Measurements from ENCODE around the gene CELA3B. TPM values are rescaled to one million over a fixed set of nuclear protein-coding genes. Genes with fewer than 3 reads are reported as not detected.

The CELA3B gene
- total RNA-seq, 5 donors from 2014 or later (not counting 1 experiment from before 2014, with no cell fraction given) = 6.9 to 7.5 (median 7.3) TPM; not detected in 2

DNA sequence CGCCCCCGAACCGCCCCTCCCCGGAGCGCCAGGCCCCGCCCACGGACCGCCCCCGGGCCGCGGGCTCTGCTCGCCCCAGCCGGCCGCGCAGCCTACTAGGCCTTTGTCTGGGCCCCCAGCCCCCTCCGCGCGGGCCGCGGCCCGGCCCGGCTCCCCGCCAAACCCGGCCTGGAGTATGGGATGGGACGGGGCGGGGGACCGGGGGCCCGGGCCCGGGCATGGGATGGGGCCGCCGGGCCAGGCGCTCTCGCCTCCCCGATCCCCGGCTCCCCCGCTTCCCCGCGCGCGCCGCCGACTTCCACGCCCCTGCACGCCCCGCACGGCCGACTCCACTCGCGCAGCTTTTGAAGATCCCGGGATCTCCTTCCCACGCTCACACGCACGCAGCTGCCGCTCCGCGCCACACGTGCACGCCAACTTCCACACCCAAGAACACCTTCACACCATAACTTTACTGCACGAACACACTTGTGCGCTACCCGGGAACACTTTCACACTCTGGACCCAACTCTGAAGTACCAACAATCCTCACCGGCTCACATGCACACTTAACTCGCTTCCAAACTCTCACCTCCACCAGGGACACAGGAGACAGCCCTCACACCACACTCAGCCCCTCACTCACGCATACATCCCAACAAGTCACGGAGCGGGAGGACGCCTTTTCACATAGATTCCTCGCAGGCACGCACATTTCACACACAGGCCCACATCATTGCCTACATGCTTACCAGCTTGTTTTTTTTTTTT, 39.3 kb upstream of the CELA3B start:
- Mint-ChIP-seq H3K36me3 (no peaks in the 10 kb centered on the region), H3K9me3 (no peaks in the 10 kb centered on the region), H3K4me3 (peak overlapping the region; percentile 84 to 85 (median 85)), H3K27ac (peak overlapping the region; percentile 19 to 62), H3K27me3 (peaks cover 0 to 4% of the 10 kb centered on the region in 2 donors), H3K4me1 (peaks cover 17 to 24% (median 23%) of the 10 kb centered on the region in 3 donors)
- 4% methylated on average over 58 of the region's 69 CpGs for WGBS (ENCODE audit: insufficient coverage)
- Histone ChIP-seq H3K4me1 (ENCODE audit: control insufficient read depth in 1 of 2, extremely low read depth in 1 of 2, insufficient read depth in 2 of 2, low read length in 2 of 2) (peaks cover 4 to 25% of the 10 kb centered on the region in 2 experiments), H3K27ac (ENCODE audit: low read length) (no peak overlapping the region), H3K4me3 (ENCODE audit: control insufficient read depth in 1 of 2, extremely low read depth in 1 of 2, low read length in 1 of 2) (peak overlapping the region; percentile 48 to 55), H3K36me3 (ENCODE audit: control insufficient read depth in 2 of 2, extremely low read depth in 1 of 2, insufficient read depth in 1 of 2, low read length in 1 of 2) (no peaks in the 10 kb centered on the region), H3K27me3 (replicated peaks in 1 of 2; ENCODE audit: control insufficient read depth in 2 of 2, extremely low read depth in 1 of 2, insufficient read depth in 2 of 2, low read length in 1 of 2) (peaks cover 0 to 47% of the 10 kb centered on the region in 2 experiments), H3K9me3 (no peaks in the 10 kb centered on the region)
- DNase-seq (peak; percentile 6 to 76 (median 41)), ATAC-seq (replicated peaks in 1 of 4) (peak; percentile 88 to 90 (median 89))
- POLR2A ChIA-PET = interaction anchor here in 1 of 2 donors (0.7 kb wide), 1 partner anchor 153 kb away, joined by 9 read pairs; no protein-coding TSS in a partner anchor
- CTCF ChIA-PET = no interaction called here

DNA sequence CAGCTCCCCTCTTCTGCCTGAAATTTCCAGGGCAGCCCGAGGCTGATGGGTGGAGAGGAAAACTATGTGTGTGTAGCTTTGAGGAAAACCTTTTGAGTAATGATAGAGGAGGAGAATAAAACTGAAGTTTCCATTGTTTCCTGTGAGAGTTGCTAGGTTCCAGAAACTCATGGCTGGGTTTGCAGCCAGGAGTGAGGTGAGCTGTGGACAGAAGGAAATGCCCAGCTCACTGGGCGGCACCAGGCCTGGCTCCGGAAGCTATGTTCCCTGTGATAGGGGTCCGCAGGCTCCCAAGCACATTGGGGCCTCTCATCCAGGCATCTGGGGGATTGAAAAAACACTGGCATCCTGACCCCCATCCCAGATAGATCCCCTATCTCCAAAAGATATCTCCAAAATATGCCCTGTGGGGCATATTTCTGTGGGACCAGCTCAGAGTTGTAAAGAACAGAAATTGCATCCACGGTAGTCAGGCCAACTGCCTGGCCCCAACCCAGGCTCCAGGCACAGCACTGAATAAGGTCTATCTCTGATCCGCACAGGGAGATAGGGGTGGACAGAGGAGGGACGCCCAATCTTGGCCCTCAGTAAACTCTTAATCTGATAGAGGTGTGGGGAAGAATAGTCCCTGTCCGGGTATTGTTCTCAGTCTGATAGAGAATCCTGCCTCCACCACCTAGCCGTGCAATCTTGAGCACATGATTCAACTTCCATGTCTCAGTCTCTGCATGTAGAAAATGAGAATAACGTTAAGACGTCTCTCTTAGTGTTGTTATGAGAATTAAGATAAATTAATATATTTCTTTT, 37.9 kb upstream of the CELA3B start:
- Histone ChIP-seq H3K9me3 (no peaks in the 10 kb centered on the region), H3K4me1 (ENCODE audit: control insufficient read depth in 1 of 2, extremely low read depth in 1 of 2, insufficient read depth in 2 of 2, low read length in 2 of 2) (peaks cover 0 to 20% of the 10 kb centered on the region in 2 experiments), H3K27me3 (replicated peaks in 1 of 2; ENCODE audit: control insufficient read depth in 2 of 2, extremely low read depth in 1 of 2, insufficient read depth in 2 of 2, low read length in 1 of 2) (peaks cover 0 to 39% of the 10 kb centered on the region in 2 experiments), H3K36me3 (ENCODE audit: control insufficient read depth in 2 of 2, extremely low read depth in 1 of 2, insufficient read depth in 1 of 2, low read length in 1 of 2) (no peaks in the 10 kb centered on the region), H3K4me3 (ENCODE audit: control insufficient read depth in 1 of 2, extremely low read depth in 1 of 2, low read length in 1 of 2) (no peak overlapping the region), H3K27ac (ENCODE audit: low read length) (no peak overlapping the region)
- no peaks in the 10 kb centered on the region for H3K9me3 Mint-ChIP-seq
- DNase-seq (no peak), ATAC-seq (replicated peaks in 1 of 4) (no peak)
- H3K36me3 Mint-ChIP-seq = no peaks in the 10 kb centered on the region
- H3K27ac Mint-ChIP-seq = no peak overlapping the region
- peaks cover 16 to 21% (median 19%) of the 10 kb centered on the region in 3 donors for H3K4me1 Mint-ChIP-seq
- peak overlapping the region; percentile 84 to 85 (median 85) for H3K4me3 Mint-ChIP-seq
- H3K27me3 Mint-ChIP-seq = peaks cover 0 to 4% of the 10 kb centered on the region in 2 donors
- POLR2A ChIA-PET = no interaction called here
- 100% methylated on average over 1 of the region's 11 CpGs for WGBS (ENCODE audit: insufficient coverage)
- CTCF ChIA-PET = interaction anchor here in 1 of 2 donors (0.6 kb wide), 1 partner anchor 92 kb away, joined by 4 read pairs; no protein-coding TSS in a partner anchor

DNA sequence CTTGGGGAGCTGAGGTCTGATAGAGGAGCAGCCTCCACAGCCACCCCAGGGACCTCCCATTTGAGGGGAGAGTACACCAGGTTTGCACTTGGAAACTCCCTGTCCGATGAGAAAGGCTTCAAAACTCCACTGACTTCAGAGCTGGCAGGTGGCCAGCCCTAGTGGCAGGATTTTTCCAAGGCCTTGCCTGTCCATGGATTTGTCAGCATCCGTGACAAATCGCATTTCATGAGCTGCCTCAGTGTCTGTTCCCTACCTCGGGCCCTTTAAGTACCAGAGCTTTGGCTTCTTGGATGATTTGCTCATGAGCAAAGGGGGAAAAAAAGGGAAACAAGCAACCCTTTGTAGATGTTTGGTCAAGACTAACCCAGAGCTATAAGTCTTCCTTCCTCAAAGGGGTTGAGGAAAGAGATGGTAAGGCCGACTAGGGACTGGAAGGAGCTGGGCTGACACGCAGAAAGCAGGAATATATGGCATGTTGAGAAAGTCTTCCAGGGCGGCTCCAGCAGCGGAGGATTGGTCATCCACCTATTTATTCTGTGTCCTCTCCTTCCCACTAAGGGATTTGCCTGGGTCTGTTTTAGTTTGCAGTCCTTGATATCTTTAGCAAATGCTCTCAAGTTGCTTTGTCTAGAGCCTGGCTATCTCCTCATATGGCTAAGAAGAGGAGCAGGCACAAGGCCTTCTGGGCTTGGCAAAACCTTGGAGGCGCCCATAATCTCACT, 37.0 kb upstream of the CELA3B start:
- H3K27me3 ChIP-seq (replicated peaks in 1 of 2; ENCODE audit: control insufficient read depth in 2 of 2, extremely low read depth in 1 of 2, insufficient read depth in 2 of 2, low read length in 1 of 2) = peaks cover 0 to 41% of the 10 kb centered on the region in 2 experiments
- H3K36me3 ChIP-seq (ENCODE audit: control insufficient read depth in 2 of 2, extremely low read depth in 1 of 2, insufficient read depth in 1 of 2, low read length in 1 of 2) = no peaks in the 10 kb centered on the region
- no peak overlapping the region for H3K27ac ChIP-seq (ENCODE audit: low read length)
- DNase-seq (no peak), ATAC-seq (replicated peaks in 1 of 4) (no peak)
- H3K4me1 Mint-ChIP-seq = peaks cover 13 to 18% (median 16%) of the 10 kb centered on the region in 3 donors
- H3K9me3 ChIP-seq = no peaks in the 10 kb centered on the region
- no peak overlapping the region for H3K27ac Mint-ChIP-seq
- H3K4me3 ChIP-seq (ENCODE audit: control insufficient read depth in 1 of 2, extremely low read depth in 1 of 2, low read length in 1 of 2) = no peak overlapping the region
- H3K4me3 Mint-ChIP-seq = no peak overlapping the region
- H3K9me3 Mint-ChIP-seq = no peaks in the 10 kb centered on the region
- no peaks in the 10 kb centered on the region for H3K36me3 Mint-ChIP-seq
- 83% methylated on average over 2 of the region's 9 CpGs for WGBS (ENCODE audit: insufficient coverage)
- peaks cover 0 to 16% of the 10 kb centered on the region in 2 experiments for H3K4me1 ChIP-seq (ENCODE audit: control insufficient read depth in 1 of 2, extremely low read depth in 1 of 2, insufficient read depth in 2 of 2, low read length in 2 of 2)
- CTCF ChIA-PET = interaction anchor here in 1 of 2 donors (0.6 kb wide), 1 partner anchor 10 kb away, joined by 3 read pairs; no protein-coding TSS in a partner anchor
- POLR2A ChIA-PET = no interaction called here
- H3K27me3 Mint-ChIP-seq = peaks cover 0 to 4% of the 10 kb centered on the region in 2 donors

DNA sequence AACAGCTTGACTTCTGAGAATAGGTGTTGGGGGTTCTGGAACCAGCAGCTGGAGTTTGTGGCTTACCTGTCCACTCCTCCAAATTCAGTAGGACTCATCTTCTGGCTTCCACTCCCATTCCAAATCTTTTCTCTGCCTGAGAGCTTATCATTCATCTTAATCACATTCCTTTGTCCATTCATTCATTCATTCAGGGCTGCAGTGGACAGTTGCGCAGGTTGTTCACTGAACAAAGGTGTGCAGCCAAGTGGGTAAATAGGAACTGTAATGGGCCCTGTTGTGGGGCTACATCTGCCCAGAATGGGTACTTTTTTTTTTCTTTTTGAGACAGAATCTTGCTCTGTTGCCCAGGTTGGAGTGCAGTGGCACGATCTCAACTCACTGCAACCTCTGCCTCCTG, 36.3 kb upstream of the CELA3B start:
- Histone ChIP-seq H3K9me3 (no peaks in the 10 kb centered on the region), H3K4me3 (ENCODE audit: control insufficient read depth in 1 of 2, extremely low read depth in 1 of 2, low read length in 1 of 2) (no peak overlapping the region), H3K27me3 (replicated peaks in 1 of 2; ENCODE audit: control insufficient read depth in 2 of 2, extremely low read depth in 1 of 2, insufficient read depth in 2 of 2, low read length in 1 of 2) (peaks cover 0 to 35% of the 10 kb centered on the region in 2 experiments), H3K36me3 (ENCODE audit: control insufficient read depth in 2 of 2, extremely low read depth in 1 of 2, insufficient read depth in 1 of 2, low read length in 1 of 2) (no peaks in the 10 kb centered on the region), H3K27ac (ENCODE audit: low read length) (no peak overlapping the region), H3K4me1 (ENCODE audit: control insufficient read depth in 1 of 2, extremely low read depth in 1 of 2, insufficient read depth in 2 of 2, low read length in 2 of 2) (peaks cover 0 to 16% of the 10 kb centered on the region in 2 experiments)
- no peak for ATAC-seq (replicated peaks in 1 of 4)
- no peaks in the 10 kb centered on the region for H3K36me3 Mint-ChIP-seq
- H3K4me3 Mint-ChIP-seq = no peak overlapping the region
- peaks cover 0 to 3% of the 10 kb centered on the region in 2 donors for H3K27me3 Mint-ChIP-seq
- H3K27ac Mint-ChIP-seq = no peak overlapping the region
- CTCF ChIA-PET = interaction anchor here in 1 of 2 donors (0.6 kb wide), 1 partner anchor 11 kb away, joined by 3 read pairs; no protein-coding TSS in a partner anchor
- no CpG with 5 or more reads among the region's 2 CpGs for WGBS (ENCODE audit: insufficient coverage)
- no peaks in the 10 kb centered on the region for H3K9me3 Mint-ChIP-seq
- H3K4me1 Mint-ChIP-seq = peaks cover 11 to 16% (median 12%) of the 10 kb centered on the region in 3 donors
- DNase-seq = no peak
- POLR2A ChIA-PET = no interaction called here

DNA sequence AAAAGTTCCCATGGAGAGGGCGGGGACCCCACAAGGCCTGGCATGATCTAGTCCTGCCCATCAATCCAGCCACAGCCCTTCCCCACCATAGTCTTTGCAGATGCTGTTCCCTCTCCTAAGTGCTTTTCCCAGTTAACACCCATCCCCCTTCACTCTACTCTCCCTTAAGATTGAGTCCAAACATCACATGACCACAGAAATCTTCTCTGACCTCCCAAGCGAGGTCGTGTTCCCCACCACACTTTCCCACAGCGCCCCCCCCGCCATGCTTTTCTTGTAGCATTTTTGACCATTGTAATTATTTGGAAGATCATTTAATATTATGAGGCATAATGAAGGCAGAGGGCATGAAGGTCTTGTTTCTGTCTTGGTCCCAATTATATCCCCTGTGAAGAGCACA, 35.5 kb upstream of the CELA3B start:
- no peak overlapping the region for H3K4me3 Mint-ChIP-seq
- H3K36me3 Mint-ChIP-seq = no peaks in the 10 kb centered on the region
- H3K27ac ChIP-seq (ENCODE audit: low read length) = no peak overlapping the region
- no peak overlapping the region for H3K4me3 ChIP-seq (ENCODE audit: control insufficient read depth in 1 of 2, extremely low read depth in 1 of 2, low read length in 1 of 2)
- ChIA-PET POLR2A (no interaction called here), CTCF (no interaction called here)
- peaks cover 0 to 26% of the 10 kb centered on the region in 2 experiments for H3K27me3 ChIP-seq (replicated peaks in 1 of 2; ENCODE audit: control insufficient read depth in 2 of 2, extremely low read depth in 1 of 2, insufficient read depth in 2 of 2, low read length in 1 of 2)
- no peaks in the 10 kb centered on the region for H3K36me3 ChIP-seq (ENCODE audit: control insufficient read depth in 2 of 2, extremely low read depth in 1 of 2, insufficient read depth in 1 of 2, low read length in 1 of 2)
- H3K4me1 ChIP-seq (ENCODE audit: control insufficient read depth in 1 of 2, extremely low read depth in 1 of 2, insufficient read depth in 2 of 2, low read length in 2 of 2) = peaks cover 0 to 10% of the 10 kb centered on the region in 2 experiments
- peaks cover 6 to 9% (median 8%) of the 10 kb centered on the region in 3 donors for H3K4me1 Mint-ChIP-seq
- H3K9me3 ChIP-seq = no peaks in the 10 kb centered on the region
- WGBS (ENCODE audit: insufficient coverage) = no CpG with 5 or more reads among the region's 5 CpGs
- H3K27me3 Mint-ChIP-seq = peaks cover 0 to 1% of the 10 kb centered on the region in 2 donors
- DNase-seq = no peak
- no peak overlapping the region for H3K27ac Mint-ChIP-seq
- H3K9me3 Mint-ChIP-seq = no peaks in the 10 kb centered on the region
- ATAC-seq (replicated peaks in 1 of 4) = no peak
